Upper lobe of left lung (tissue), 4 donors: ENCODE measurements around the gene BEST4.

Source experiments
- CTCF ChIP-seq, 6 experiments: fragments of 450-650 bp in 4 of 6; fragments of 200-600 bp in 2 of 6; sonication (generic) in 2 of 6; IDR thresholded peaks; one replicate each; pipeline ENCODE4 v1.5.1; 2016 to 2019; ENCODE audit warnings: antibody characterized with exemption in 6 of 6
- POLR2A ChIP-seq, 4 donors: fragments of 450-650 bp; IDR thresholded peaks; one replicate each; pipeline ENCODE4 v1.5.1; 2016 to 2017; ENCODE audit warnings: antibody characterized with exemption in 4 of 4, mild to moderate bottlenecking in 2 of 4
- POLR2AphosphoS5 ChIP-seq, 2 donors: sonication (generic); formaldehyde crosslinking; IDR thresholded peaks; one replicate each; pipeline ENCODE4 v1.5.1; 2017; ENCODE audit warnings: antibody characterized with exemption in 2 of 2

- TF ChIP-seq POLR2AphosphoS5 (IDR thresholded peaks at IDR 0.05) = no peak
- no peak for TF ChIP-seq POLR2A (IDR thresholded peaks at IDR 0.05)
- TF ChIP-seq CTCF (IDR thresholded peaks at IDR 0.05) = no peak
These were observed 9.0 kb downstream of the BEST4 start for GRCh38 chr1:44778705-44779576.
